HT-29 (cell line): Measurements from ENCODE around the gene ERF. TPM values are rescaled to one million over a fixed set of nuclear protein-coding genes. Genes with fewer than 3 reads are reported as not detected.

Experiments used
- DNase-seq: peaks from one replicate; pipeline ENCODE4 v3.0.0-alpha.2; 2015; ENCODE audit warnings: low spot score
- total RNA-seq: library from RNA; depleted of rRNA; stranded (reverse); fragments of >200 nt; shearing (Covaris generic); gene quantifications from 2 replicates; pipeline ENCODE4 v1.2.3, GENCODE V29; 2014; rRNA removed

ERF gene
- total RNA-seq: 157 and 160 TPM in 2 replicates

DNA sequence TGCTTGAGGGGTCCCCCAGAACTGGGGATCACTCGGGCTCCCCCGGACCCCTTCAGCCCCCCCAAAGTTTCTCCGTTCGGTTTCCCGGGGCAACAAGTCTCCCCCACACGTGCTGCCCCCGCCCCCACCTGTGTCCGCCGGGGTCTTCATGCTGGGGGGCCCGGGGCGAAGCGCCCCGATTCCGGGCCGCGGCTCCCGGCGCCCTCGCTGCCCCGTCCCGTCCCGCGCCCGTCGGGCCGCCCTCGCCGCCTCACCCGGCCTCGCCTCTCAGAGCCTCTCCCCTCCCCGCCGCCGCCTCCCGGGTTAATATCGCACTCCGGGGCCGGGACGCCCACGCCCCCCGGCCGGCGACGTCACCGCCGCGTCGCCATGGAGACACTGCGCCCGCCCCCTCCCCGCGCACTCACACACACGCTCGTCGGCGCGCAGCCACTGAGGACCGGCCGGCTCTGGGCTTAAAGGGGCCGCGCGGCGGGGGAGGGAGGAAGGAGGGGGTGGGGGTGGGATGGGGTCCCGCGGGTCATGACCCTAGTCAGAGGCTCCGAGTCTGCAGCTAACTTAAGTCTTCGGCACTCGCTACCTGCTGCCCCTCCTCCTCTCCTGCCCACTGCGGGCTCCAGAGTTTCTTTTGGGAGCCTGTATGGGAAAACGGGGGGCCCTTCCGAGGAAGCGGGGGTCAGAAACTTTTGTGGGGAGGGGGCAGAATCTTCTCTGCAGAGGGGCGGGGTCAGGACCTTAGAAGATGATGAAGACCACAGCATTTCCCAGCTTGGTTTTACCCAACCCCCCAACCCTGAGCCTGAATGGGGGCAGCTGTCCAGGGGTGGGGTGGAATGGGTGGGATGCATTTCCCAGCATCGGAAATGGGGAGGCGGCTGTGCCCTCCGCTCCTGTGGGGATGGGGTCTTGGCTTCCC is at the start of gene ERF:
ERF (minus strand) TSS at position 279 of the 916 bp plus-strand sequence; CDS start at position 150, 129 bp downstream.
- peak; percentile 96 for DNase-seq

DNA sequence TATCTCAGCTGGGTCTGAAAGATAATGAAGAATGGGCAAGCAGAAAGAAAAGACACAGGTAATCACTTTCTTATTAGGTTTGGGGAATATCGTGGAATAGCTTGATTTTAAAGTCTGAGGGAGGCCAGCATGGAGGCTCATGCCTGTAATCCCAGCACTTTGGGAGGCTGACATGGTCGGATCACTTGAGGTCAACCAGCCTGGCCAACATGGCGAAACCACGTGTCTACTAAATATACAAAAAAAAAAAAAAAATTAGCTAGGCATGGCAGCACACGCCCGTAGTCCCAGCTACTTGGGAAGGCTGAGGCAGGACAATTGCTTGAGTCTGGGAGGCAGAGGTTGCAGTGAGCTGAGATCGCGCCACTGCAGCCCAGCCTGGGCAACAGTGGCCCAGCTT is 48.9 kb upstream of the ERF start:
- no peak for DNase-seq

DNA sequence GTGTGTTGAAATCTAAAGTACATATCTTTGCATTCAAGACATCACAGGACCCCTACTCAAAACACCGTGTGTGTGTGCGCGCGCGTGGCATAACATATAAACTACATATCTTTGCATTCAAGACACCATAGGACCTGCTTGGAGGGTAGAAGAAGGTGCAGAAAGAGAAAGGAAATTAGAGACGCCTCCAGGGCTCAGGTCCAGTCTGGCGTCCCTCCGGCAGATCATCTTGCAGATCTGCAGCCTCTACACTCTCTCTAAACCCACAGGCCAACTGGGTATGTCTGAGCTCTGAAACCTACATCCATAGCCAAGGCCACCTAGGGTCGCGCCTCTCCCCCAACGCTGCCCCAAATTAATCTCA is 48.2 kb upstream of the ERF start:
- DNase-seq: no peak

DNA sequence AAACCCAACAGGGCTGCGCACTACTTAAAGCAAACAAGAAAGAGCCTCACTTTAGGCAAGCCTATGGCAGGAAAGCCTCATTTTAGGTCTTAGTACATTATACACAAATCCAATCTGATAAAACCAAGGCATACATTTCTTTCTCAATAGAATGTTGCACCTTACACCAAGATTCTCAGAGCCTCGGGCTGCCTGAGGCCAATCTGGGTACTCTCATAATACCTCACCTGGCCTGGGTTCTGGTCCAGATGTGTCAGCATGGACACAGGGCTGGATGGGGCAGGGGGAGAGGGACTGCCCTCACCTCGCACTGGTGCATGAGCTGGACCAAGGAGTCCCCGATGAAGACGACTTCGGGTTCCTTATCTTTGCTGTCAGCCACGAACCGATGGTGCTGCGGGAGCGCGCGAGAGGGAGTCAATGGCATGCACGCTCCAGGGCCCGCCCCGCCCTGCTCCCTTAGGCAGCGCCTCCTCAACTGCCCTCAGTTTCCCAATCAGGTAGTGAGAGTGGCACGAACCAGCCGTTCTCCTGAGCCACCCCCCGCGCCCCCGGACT is 46.8 kb upstream of the ERF start, which contains the start of gene PRR19:
PRR19 (plus strand) TSS at position 487 of the 558 bp plus-strand sequence. CDS start 7,453 bp downstream, outside the sequence.
- no peak for DNase-seq

DNA sequence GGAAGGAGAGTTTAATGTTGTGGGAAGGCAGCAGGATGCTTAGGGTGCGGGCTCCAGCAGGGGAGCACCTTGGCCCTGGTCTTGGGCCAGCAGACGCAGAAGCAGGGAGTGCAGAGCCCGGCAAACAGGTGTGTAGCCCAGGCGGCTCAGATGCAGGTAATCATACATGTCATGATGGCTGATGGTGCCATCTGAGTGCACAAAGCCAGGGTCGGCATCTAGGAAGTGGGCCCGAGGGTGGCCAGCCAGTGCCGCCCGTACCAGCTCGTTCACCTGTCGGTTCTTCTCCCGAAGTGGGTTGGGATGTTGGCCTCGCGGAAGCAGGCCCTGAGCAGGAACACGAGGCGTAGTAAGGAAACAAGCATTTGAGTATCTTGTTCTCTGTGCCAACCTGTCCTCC is 42.1 kb upstream of the ERF start:
- DNase-seq: no peak

DNA sequence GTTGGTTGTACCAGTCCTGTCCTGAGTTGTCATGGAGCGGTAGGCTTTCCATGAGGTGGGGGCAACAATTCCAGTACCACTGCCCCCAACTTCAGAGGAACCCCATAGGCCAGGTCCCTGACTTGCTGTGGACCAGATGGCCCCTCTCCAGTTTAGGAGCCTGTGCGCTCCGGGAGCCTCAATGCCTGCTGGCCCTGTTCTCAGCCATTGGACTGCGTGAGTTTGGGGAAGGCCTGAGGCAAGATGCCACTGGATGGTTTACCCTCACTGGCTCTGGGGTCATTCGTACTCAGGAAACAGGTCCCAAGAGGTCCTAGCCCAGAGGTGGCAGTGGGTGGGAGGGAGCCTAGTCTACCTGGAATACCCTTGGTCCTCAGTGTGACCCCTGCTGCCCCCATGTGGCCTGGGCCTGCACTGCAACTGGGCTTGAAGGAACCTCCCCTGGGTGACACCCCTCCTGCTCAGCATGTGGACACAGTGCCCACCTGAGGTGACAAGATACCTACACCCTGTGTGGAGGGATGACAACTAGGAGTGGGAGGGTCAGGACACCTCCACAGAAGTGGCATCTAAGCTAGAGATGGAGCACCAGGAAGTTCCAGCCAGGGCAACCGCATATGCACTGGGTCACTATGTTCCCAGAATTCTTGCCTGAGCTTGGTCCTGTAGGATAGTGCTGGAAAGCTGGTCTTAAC is 41.0 kb upstream of the ERF start:
- peak; percentile 96 for DNase-seq

DNA sequence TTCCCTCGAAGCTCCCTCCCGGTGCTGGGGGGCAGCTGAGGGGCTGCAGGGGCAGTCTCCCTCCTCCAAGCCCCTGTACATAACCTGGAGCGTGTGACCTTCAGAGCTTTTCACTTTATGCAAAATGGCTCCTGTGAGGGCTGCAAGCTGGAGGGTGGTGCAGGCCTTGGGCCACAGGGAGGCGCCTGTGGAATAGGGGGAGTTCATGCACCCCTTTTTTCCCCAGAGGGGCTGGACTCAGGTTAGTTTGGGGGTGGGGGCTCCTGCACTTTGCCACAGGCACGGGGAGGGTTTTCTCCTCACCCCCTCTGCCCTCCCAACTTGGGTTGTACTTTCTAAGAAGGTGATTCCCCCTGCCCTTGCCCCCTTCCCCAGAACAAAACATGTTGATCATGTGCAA is 40.4 kb upstream of the ERF start:
- DNase-seq: no peak

DNA sequence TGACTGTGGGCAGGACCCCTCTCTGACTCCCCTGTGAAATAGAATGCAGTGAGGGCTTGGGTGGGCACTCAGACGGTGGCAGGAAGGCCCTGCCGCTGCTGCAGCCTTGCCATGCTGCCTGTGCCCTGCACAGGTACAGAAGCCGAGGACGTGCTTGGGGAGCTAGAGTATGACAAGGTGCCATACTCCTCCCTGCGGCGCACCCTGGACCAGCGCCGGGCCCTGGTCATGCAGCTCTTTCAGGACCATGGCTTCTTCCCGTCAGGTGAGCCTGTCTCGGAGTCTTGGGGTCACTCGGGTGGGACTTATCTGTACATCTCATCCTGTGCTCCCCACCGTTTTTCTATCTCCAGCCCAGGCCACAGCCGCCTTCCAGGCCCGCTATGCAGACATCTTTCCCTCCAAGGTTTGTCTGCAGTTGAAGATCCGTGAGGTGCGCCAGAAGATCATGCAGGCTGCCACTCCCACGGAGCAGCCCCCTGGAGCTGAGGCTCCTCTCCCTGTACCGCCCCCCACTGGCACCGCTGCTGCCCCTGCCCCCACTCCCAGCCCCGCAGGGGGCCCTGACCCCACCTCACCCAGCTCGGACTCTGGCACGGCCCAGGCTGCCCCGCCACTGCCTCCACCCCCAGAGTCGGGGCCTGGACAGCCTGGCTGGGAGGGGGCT is 39.7 kb upstream of the ERF start:
- DNase-seq: no peak

DNA sequence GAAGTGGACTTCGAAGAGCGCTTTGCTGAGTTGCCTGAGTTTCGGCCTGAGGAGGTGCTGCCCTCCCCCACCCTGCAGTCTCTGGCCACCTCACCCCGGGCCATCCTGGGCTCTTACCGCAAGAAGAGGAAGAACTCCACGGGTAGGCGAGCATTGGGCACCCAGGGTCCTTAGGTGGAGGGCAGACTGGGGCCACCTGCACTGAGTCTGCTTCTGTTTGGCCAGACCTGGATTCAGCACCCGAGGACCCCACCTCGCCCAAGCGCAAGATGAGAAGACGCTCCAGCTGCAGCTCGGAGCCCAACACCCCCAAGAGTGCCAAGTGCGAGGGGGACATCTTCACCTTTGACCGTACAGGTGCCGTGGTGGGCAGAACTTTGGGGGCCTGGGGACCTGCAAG is 39.0 kb upstream of the ERF start:
- DNase-seq: no peak

DNA sequence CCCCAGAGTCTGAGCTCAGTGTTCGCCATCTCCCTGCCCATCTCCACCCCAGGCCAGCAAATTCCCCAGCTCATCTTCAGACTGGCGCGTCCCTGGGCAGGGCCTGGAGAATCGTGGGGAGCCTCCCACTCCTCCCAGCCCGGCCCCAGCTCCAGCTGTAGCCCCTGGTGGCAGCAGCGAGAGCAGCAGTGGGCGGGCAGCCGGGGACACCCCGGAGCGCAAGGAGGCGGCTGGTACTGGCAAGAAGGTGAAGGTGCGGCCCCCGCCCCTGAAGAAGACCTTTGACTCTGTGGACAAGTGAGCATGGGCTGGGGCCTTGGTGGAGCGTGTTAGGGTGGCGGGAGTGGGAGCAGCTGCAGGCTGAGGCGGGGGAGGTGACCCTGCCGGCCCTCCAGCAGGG is 38.6 kb upstream of the ERF start:
- DNase-seq: no peak

DNA sequence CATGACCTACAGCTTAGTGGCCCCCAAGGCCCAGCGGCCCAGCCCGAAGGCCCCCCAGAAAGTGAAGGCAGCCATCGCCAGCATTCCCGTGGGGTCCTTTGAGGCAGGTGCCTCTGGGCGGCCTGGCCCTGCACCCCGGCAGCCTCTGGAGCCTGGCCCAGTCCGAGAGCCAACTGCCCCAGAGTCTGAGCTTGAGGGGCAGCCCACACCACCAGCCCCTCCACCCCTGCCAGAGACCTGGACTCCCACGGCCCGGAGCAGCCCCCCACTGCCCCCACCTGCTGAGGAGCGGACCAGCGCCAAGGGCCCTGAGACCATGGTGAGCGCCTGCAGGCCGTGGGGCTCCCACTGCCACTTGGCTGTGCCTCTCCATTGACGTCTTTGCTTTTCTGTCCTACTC is 38.0 kb upstream of the ERF start:
- no peak for DNase-seq

DNA sequence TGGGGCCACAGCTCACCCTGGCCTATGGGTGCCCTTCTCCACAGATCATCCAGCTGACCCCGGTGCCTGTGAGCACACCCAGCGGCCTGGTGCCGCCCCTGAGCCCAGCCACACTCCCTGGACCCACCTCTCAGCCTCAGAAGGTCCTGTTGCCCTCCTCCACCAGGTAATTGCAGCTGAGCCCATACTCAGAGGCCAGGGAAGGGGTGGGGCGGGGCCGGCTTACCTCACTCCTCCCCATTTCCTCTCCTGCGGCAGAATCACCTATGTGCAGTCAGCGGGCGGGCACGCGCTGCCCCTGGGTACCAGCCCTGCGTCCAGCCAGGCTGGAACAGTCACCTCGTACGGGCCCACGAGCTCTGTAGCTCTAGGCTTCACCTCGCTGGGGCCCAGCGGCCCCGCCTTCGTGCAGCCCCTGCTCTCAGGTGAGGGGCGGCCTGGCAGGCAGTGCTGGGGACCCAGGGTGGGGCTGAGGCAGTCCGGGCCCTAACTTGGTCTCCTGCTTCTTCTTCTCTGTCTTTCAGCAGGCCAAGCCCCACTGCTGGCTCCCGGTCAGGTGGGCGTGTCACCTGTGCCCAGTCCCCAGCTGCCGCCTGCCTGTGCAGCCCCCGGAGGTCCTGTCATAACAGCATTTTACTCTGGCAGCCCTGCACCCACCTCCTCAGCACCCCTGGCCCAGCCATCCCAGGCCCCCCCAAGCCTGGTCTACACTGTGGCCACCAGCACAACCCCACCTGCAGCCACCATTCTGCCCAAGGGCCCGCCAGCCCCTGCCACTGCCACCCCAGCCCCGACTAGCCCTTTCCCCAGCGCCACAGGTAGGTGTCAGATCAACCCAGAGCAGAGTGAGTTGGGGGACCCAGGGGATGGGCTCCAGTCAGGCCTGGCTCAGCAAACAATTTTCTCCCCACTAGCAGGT is 37.4 kb upstream of the ERF start:
- peak; percentile 81 for DNase-seq

DNA sequence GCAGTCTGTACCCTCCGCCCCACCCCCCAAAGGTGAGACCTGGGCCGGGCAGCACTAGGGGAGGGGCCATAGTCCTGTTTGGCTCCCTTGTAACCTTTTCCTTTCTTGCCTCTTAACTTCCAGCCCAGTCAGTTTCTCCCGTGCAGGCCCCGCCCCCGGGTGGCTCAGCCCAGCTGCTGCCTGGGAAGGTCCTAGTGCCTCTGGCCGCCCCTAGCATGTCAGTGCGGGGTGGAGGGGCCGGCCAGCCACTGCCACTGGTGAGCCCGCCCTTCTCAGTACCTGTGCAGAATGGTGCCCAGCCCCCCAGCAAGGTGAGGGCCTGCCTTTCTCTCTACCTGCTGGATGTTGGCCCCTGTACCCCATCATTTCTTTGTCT is 36.5 kb upstream of the ERF start:
- DNase-seq: peak; percentile 95

DNA sequence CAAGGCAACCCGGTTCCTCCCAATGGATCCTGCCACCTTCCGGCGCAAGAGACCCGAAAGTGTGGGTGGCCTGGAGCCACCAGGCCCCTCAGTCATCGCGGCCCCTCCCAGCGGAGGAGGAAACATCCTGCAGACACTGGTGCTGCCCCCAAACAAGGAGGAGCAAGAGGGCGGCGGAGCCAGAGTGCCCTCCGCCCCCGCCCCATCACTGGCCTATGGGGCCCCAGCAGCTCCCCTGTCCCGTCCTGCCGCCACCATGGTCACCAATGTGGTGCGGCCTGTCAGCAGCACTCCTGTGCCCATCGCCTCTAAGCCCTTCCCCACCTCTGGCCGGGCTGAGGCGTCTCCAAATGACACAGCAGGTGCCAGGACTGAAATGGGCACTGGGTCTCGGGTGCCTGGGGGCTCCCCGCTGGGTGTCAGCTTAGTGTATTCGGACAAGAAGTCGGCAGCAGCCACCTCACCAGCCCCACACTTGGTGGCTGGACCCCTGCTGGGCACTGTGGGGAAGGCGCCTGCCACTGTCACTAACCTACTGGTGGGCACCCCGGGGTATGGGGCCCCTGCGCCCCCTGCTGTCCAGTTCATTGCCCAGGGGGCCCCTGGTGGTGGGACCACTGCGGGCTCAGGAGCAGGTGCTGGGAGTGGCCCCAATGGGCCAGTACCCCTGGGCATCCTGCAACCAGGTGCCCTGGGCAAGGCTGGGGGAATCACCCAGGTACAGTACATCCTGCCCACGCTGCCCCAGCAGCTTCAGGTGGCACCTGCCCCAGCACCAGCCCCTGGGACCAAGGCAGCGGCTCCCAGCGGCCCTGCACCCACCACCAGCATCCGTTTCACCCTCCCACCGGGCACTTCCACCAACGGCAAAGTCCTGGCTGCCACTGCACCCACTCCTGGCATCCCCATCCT is 35.9 kb upstream of the ERF start:
- peak; percentile 88 for DNase-seq

DNA sequence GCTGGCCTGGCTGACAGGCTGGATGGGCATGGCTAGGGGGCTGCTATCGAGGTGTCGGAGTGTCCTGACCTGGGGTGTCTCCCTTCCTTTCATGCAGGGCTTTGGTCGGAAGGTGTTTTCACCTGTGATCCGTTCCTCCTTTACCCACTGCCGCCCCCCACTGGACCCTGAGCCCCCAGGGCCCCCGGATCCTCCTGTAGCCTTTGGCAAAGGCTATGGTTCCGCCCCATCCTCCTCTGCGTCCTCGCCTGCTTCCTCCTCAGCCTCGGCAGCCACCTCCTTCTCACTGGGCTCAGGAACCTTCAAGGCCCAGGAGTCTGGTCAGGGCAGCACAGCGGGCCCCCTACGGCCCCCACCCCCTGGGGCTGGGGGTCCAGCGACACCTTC is 35.2 kb upstream of the ERF start:
- DNase-seq: no peak

DNA sequence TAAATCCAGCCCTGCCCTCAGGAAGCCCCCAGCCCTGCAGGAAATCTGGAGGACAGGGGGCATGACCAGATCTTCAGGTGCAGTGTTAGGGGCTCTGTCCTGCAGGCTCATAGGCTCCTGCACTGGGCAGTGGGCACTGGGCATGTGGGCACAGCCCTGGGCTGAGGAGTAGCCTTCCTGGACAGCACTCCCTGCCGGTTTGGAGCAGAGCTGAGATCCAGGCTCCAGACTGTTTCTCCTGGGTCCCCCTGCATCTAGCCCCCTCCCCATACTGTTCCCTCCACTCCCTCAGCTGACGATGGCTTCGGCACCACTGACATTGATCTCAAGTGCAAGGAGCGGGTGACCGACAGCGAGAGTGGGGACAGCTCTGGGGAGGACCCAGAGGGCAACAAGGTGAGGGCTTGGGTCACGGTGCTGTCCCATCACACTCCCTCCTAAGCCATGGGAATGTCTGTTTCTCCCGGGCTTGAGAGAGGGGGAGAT is 34.7 kb upstream of the ERF start:
- DNase-seq: no peak

DNA sequence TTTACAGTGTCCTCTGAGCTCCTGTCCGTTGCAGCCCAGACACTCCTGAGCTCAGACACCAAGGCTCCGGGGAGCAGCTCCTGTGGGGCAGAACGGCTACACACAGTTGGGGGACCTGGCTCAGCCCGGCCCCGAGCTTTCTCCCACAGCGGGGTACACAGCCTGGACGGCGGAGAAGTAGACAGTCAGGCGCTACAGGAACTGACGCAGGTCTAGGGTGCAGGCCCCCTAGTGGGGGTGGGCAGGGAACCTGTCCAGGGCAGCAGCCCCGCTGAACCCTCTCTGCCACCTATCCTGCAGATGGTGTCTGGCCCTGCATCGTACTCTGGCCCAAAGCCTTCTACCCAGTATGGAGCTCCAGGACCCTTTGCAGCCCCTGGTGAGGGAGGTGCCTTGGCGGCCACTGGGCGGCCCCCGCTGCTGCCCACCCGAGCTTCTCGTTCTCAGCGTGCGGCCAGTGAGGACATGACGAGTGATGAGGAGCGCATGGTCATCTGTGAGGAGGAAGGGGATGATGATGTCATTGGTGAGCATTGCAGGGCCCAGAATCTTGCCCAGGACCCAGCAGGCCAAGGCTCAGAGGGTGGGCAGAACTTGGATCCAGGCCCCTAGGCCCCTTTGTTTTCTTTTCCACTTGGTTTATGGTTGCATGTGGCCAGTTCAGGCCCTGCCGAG is 34.1 kb upstream of the ERF start:
- no peak for DNase-seq

DNA sequence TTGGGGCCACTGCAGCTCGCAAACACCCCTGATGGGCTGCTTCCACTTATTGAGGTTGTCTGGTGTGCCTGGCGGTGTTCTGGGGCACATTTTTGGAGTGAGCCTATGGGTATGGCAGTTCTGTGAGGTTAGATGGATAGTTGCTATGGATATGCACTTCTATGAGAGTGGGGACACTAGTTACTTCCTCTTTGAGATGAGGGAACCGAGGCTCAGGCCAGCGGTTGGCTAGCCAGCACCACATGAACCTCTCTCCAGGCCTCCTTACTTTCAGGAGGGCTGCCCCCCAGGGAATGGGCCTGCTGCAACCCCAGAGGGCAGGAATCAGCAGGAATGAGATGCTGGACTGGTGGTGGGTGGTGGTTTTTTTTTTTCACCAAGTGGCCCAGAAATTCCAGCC is 33.5 kb upstream of the ERF start:
- DNase-seq: no peak

DNA sequence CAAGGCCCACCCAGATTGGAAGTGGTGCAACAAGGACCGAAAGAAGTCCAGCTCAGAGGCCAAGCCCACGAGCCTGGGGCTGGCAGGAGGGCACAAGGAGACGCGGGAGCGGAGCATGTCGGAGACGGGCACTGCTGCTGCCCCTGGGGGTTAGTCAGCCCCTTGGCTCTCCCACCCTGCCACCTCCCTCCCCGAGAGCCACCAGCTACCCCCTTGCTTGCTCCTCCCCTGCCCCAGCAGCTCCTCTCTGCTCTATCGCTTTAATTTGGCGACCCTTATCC is 32.8 kb upstream of the ERF start:
- no peak for DNase-seq
